BJ (cell line): Measurements from ENCODE around the gene ERI3. TPM values are rescaled to one million over a fixed set of nuclear protein-coding genes. Genes with fewer than 3 reads are reported as not detected.

ENCODE experiments used
- CTCF ChIA-PET: fragments of 350-600 bp; formaldehyde crosslinking; extraction: SDS; loops from one replicate; lab custom pipeline; 2021; ENCODE audit warnings: antibody characterized with exemption, inconsistent platforms; lab: Yijun Ruan, JAX
- POLR2A ChIA-PET: fragments of 300-600 bp; sonication (Branson Sonifier 250); formaldehyde crosslinking; extraction: SDS; loops from one replicate; lab custom pipeline; 2021; ENCODE audit warnings: antibody characterized with exemption; lab: Charles Lee
- DNase-seq: peaks from one replicate; pipeline ENCODE4 v3.0.0-alpha.2; 2011; ENCODE audit warnings: low read depth
- H3K27me3 ChIP-seq: 2 replicates; pipeline ENCODE4 v1.6.0; 2011; ENCODE audit warnings: low read length; ENCODE audit not compliant: control insufficient read depth, insufficient read depth
- H3K36me3 ChIP-seq: 2 replicates; pipeline ENCODE4 v1.5.1; 2011; ENCODE audit warnings: low read length; ENCODE audit not compliant: control insufficient read depth, insufficient read depth
- H3K4me3 ChIP-seq: 2 replicates; pipeline ENCODE4 v1.5.1; 2011; ENCODE audit warnings: low read depth, mild to moderate bottlenecking, control low read depth, low read length
- CTCF ChIP-seq: IDR thresholded peaks from 2 replicates; pipeline ENCODE4 v1.5.1; 2011; ENCODE audit warnings: low read depth, mild to moderate bottlenecking, control low read depth, inconsistent platforms, low read length, moderate library complexity; ENCODE audit not compliant: insufficient read depth
- polyA plus RNA-seq: library from polyadenylated mRNA; depleted of rRNA; stranded (reverse); fragments of >200 nt; gene quantifications from 2 replicates; pipeline ENCODE4 v1.2.3, GENCODE V29; 2011

ERI3 gene
- polyA plus RNA-seq, 1 experiment = 75.4 TPM

GRCh38 chr1:44235808-44236207 is 119.2 kb downstream of the ERI3 start:
- POLR2A ChIA-PET = interaction anchor here (0.6 kb wide), 1 partner anchor 153 kb away, joined by 7 read pairs; no protein-coding TSS in a partner anchor
- no peak for TF ChIP-seq CTCF
- CTCF ChIA-PET = interaction anchor here (0.6 to 8.1 kb wide), 4 partner anchors 10 to 91 kb away, joined by 3 to 88 read pairs (median 30); no protein-coding TSS in a partner anchor

GRCh38 chr1:44233593-44233992 is 121.5 kb downstream of the ERI3 start:
- no peak for TF ChIP-seq CTCF
- Histone ChIP-seq H3K36me3 (peaks cover 3% of the 10 kb centered on the region; the same call in 1 of the 2 replicates), H3K27me3 (no peaks in the 10 kb centered on the region), H3K4me3 (no peak overlapping the region)
- DNase-seq = no peak
- CTCF ChIA-PET = interaction anchor here (0.6 to 8.1 kb wide), 3 partner anchors 8 to 32 kb away, joined by 3 to 88 read pairs (median 57); no protein-coding TSS in a partner anchor
- POLR2A ChIA-PET = no interaction called here

More at GRCh38 chr1:44235808-44236207, 119.2 kb downstream of the ERI3 start:
- Histone ChIP-seq H3K27me3 (no peaks in the 10 kb centered on the region), H3K4me3 (no peak overlapping the region), H3K36me3 (peaks cover under 1% of the 10 kb centered on the region)
- no peak for DNase-seq

- POLR2A ChIA-PET = no interaction called here
- CTCF ChIA-PET = no interaction called here
- no peak for TF ChIP-seq CTCF
- Histone ChIP-seq H3K36me3 (peaks cover 3% of the 10 kb centered on the region; the same call in 1 of the 2 replicates), H3K4me3 (no peak overlapping the region), H3K27me3 (no peaks in the 10 kb centered on the region)
- no peak for DNase-seq
Observed at GRCh38 chr1:44230796-44231195, 124.3 kb downstream of the ERI3 start.

DNA sequence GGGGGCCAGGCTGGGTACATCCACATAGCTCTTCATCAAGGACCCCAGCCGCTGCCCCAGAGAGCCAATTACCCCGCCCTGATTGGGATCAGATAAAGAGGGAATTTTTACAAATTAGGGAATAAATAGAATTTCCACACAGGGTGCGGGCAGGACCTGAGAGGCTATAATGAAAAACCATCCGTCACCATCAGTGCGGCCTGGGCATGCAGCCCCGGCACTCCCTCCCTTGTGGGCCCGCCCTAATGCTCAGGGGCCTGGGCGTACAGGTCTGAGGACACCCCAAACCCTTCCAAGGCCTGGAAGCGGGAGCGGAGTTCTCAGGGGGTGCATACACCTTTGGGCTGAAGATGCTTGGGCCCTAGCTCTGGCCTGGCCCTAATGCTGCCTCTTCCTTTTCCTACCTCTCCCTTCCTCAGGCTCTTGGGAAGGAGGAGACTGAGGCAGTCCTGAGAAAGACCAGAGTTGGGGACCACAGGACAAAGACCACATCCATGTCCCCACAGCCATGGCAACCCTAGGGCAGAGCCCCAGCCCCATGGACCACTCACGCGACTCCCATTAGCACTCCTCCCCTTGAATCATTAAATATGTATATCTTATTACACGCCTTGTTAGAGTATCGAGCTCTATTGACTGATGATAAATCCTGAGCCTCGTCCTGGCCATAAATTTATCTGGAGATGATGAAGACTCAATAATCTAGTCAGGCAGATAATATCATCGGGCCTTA is 125.5 kb downstream of the ERI3 start:
- peaks cover 3% of the 10 kb centered on the region; the same call in 1 of the 2 replicates for H3K36me3 ChIP-seq
- TF ChIP-seq CTCF = no peak
- no peak for DNase-seq
- no peaks in the 10 kb centered on the region for H3K27me3 ChIP-seq
- no peak overlapping the region for H3K4me3 ChIP-seq
- ChIA-PET CTCF (interaction anchor here (5.6 to 7.3 kb wide), 2 partner anchors 8 to 13 kb away, joined by 46 to 57 read pairs; no protein-coding TSS in a partner anchor), POLR2A (no interaction called here)

GRCh38 chr1:44228218-44228617 is 126.8 kb downstream of the ERI3 start:
- DNase-seq = no peak
- peaks cover 3% of the 10 kb centered on the region; the same call in 1 of the 2 replicates for H3K36me3 ChIP-seq
- no peak overlapping the region for H3K4me3 ChIP-seq
- no peak for TF ChIP-seq CTCF
- CTCF ChIA-PET = interaction anchor here (1.0 to 7.3 kb wide), 3 partner anchors 9 to 366 kb away, joined by 3 to 57 read pairs (median 46); no protein-coding TSS in a partner anchor
- POLR2A ChIA-PET = no interaction called here
- H3K27me3 ChIP-seq = no peaks in the 10 kb centered on the region
